B cell (primary cell): ENCODE data around the gene CLEC18B. TPM values are rescaled to one million over a fixed set of nuclear protein-coding genes. Genes with fewer than 3 reads are reported as not detected.
"Not testable (repeated sequence)": the region's sequence is repeated elsewhere in the genome, so short reads cannot be mapped to it uniquely, and the experiment has no call there.

Source experiments
- ATAC-seq: fragments of 200-7000 bp; cut with Tn5 transposase; one replicate; pipeline ENCODE4 v1.10.0; 2021; ENCODE audit warnings: low read depth, mild to moderate bottlenecking, moderate number of reproducible peaks, moderate library complexity
- CTCF ChIA-PET: fragments of 350-600 bp; sonication (Branson Sonifier 250); formaldehyde crosslinking; loops from one replicate; lab custom pipeline; 2021; ENCODE audit warnings: antibody characterized with exemption, inconsistent platforms; lab: Charles Lee
- POLR2A ChIA-PET: fragments of 350-600 bp; sonication (Branson Sonifier 250); formaldehyde crosslinking; loops from one replicate; lab custom pipeline; 2021; ENCODE audit warnings: antibody characterized with exemption; lab: Charles Lee
- DNase-seq: peaks from one replicate; pipeline ENCODE4 v3.0.0; 2013
- H2AFZ ChIP-seq: 2 replicates; pipeline ENCODE4 v1.6.1; 2012; ENCODE audit warnings: mild to moderate bottlenecking, low read depth, low read length; ENCODE audit not compliant: insufficient read depth, poor library complexity, severe bottlenecking
- H3K27ac ChIP-seq, 2 donors: 1 replicate in 1 of 2; 2 replicates in 1 of 2; pipeline ENCODE4 v1.5.1; 2012 to 2013; ENCODE audit warnings: low read length in 2 of 2, mild to moderate bottlenecking in 2 of 2, moderate library complexity in 1 of 2
- H3K27me3 ChIP-seq, 4 experiments: fragments of 200-600 bp in 1 of 4; sonication (generic) in 1 of 4; replicated peaks in 1 of 4; 1 replicate in 2 of 4; 2 replicates in 2 of 4; pipeline versions ENCODE4 v1.6.1 to v1.7.0; 2013 to 2016; ENCODE audit warnings: low read length in 3 of 4, mild to moderate bottlenecking in 2 of 4, mixed read lengths in 1 of 4, moderate library complexity in 1 of 4; ENCODE audit not compliant: insufficient read depth in 4 of 4, control insufficient read depth in 3 of 4; ENCODE audit errors: control extremely low read depth in 1 of 4
- H3K36me3 ChIP-seq, 2 experiments: replicated peaks in 1 of 2; 1 replicate in 1 of 2; 2 replicates in 1 of 2; pipeline versions ENCODE4 v1.6.1 to v1.7.1; 2013; ENCODE audit warnings: low read length in 1 of 2; ENCODE audit not compliant: insufficient read depth in 2 of 2, control insufficient read depth in 1 of 2; ENCODE audit errors: control extremely low read depth in 1 of 2, extremely low read depth in 1 of 2
- H3K4me1 ChIP-seq, 2 donors: fragments of 200-600 bp in 1 of 2; sonication (generic) in 1 of 2; 1 replicate in 1 of 2; 2 replicates in 1 of 2; pipeline versions ENCODE4 v1.5.1 to v1.6.1; 2013 to 2017; ENCODE audit warnings: low read length in 2 of 2; ENCODE audit not compliant: control insufficient read depth in 2 of 2, insufficient read depth in 2 of 2
- H3K4me2 ChIP-seq: replicated peaks from 2 replicates; pipeline ENCODE3; 2012; ENCODE audit warnings: mild to moderate bottlenecking, low read depth, low read length; ENCODE audit not compliant: poor library complexity, severe bottlenecking
- H3K4me3 ChIP-seq, 5 experiments: fragments of 200-600 bp in 1 of 5; sonication (generic) in 1 of 5; 1 replicate in 3 of 5; 2 replicates in 2 of 5; pipeline versions ENCODE4 v1.5.1 to v1.7.0; 2011 to 2016; ENCODE audit warnings: low read length in 4 of 5, mild to moderate bottlenecking in 4 of 5, low read depth in 2 of 5, control low read depth in 1 of 5, moderate library complexity in 1 of 5; ENCODE audit not compliant: insufficient read depth in 1 of 5; ENCODE audit errors: control extremely low read depth in 1 of 5, extremely low read depth in 1 of 5
- H3K79me2 ChIP-seq: fragments of 200-600 bp; sonication (generic); one replicate; pipeline ENCODE4 v1.6.0; 2016; ENCODE audit warnings: low read length; ENCODE audit not compliant: control insufficient read depth, insufficient read depth
- H3K9ac ChIP-seq: fragments of 200-600 bp; sonication (generic); 2 replicates; pipeline ENCODE4 v1.6.1; 2017; ENCODE audit warnings: mild to moderate bottlenecking, low read length, moderate library complexity
- H3K9me3 ChIP-seq, 3 donors: one replicate each; pipeline versions ENCODE4 v1.6.1 to v1.7.1; 2013; ENCODE audit warnings: low read length in 2 of 3; ENCODE audit not compliant: control insufficient read depth in 2 of 3, insufficient read depth in 1 of 3; ENCODE audit errors: control extremely low read depth in 1 of 3
- H4K20me1 ChIP-seq: 2 replicates; pipeline ENCODE4 v1.6.0; 2012; ENCODE audit warnings: mild to moderate bottlenecking, low read length; ENCODE audit not compliant: insufficient read depth, control insufficient read depth, poor library complexity, severe bottlenecking
- H3K27ac Mint-ChIP-seq: one replicate; pipeline ENCODE4 v1.8.0; 2021; ENCODE audit warnings: mixed read lengths
- H3K27me3 Mint-ChIP-seq: one replicate; pipeline ENCODE4 v1.8.0; 2021; ENCODE audit warnings: mixed read lengths
- H3K4me1 Mint-ChIP-seq: one replicate; pipeline ENCODE4 v1.8.0; 2021; ENCODE audit warnings: mixed read lengths
- H3K4me3 Mint-ChIP-seq: one replicate; pipeline ENCODE4 v1.8.0; 2021; ENCODE audit warnings: mixed read lengths
- H3K9me3 Mint-ChIP-seq: one replicate; pipeline ENCODE4 v1.8.0; 2022; ENCODE audit warnings: mixed read lengths; ENCODE audit not compliant: insufficient read depth
- WGBS: methylation state at CpG from one replicate; pipeline ENCODE4 v1.1.5; 2013; ENCODE audit warnings: missing lambda C conversion rate; ENCODE audit not compliant: insufficient coverage; 5-methylcytosine and 5-hydroxymethylcytosine counted together
- intact Hi-C: fragments of 100-400 bp; cut with micrococcal nuclease; formaldehyde crosslinking; loops from one replicate; pipeline ENCODE4 v1.10.0; 2022
- polyA plus RNA-seq: library from polyadenylated mRNA; depleted of rRNA; stranded (reverse); fragments of >200 nt; gene quantifications from 2 replicates; pipeline ENCODE4 v1.2.3, GENCODE V29; 2012
- total RNA-seq, 2 donors: library from RNA; stranded (reverse); fragments of 120-200 nt in 1 of 2; gene quantifications; 1 replicate in 1 of 2; 2 replicates in 1 of 2; pipeline versions ENCODE4 v1.2.3 to v1.2.4, GENCODE V29; 2013 to 2022

The CLEC18B gene
- total and polyA plus RNA-seq, 2 donors (not counting 1 experiment from before 2014, with no cell fraction given): 1.0 to 1.6 TPM

DNA sequence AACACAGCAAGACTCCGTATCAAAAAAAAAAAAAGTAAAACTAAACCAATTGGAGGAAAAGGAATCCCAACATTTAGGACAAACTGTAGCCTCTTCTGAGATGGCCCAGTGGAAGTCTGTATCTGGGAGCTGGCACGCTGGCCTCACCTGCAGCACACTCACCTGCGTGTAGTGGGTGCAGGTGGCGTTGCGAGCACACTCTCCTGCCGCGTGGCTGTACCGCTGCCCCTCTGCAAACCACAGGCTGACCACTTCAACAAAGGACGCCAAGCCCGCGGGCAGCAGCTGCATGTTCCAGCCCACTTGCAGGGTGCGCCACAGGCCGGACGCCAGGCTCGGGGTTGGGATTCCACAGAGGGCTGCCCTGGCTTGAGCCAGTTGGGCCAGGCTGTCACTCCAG, 3.4 kb downstream of the CLEC18B start:
- H3K4me1 ChIP-seq, H3K27me3 ChIP-seq, H3K79me2 ChIP-seq, CTCF ChIA-PET, intact Hi-C loops, H3K27ac ChIP-seq, H3K4me3 ChIP-seq, H3K9me3 ChIP-seq, ATAC-seq, H3K27ac Mint-ChIP-seq, H3K4me1 Mint-ChIP-seq, POLR2A ChIA-PET, H3K9me3 Mint-ChIP-seq, H2AFZ ChIP-seq, DNase-seq, H3K36me3 ChIP-seq, H3K27me3 Mint-ChIP-seq, H3K4me2 ChIP-seq, H4K20me1 ChIP-seq, H3K9ac ChIP-seq, H3K4me3 Mint-ChIP-seq: not testable (repeated sequence)
- WGBS: no CpG with 5 or more reads among the region's 15 CpGs

DNA sequence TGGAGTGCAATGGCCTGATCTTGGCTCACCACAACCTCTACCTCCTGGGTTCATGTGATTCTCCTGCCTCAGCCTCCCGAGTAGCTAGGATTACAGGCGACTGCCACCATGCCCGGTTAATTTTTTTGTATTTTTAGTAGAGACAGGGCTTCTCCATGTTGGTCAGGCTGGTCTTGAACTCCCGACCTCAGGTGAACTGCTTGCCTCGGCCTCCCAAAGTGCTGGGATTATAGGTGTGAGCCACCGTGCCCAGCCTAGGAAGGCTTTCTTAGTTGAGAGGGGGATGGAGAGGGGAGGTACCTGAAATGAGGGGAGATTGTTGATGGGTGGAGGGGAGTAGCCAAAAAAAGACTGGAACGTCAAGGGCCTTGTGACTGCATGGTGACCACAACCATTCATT, 7.4 kb downstream of the CLEC18B start:
- H3K27ac Mint-ChIP-seq, H3K4me2 ChIP-seq, H3K4me3 ChIP-seq, ATAC-seq, H3K4me3 Mint-ChIP-seq, DNase-seq, intact Hi-C loops, CTCF ChIA-PET, H3K9me3 ChIP-seq, H3K79me2 ChIP-seq, H3K36me3 ChIP-seq, H2AFZ ChIP-seq, H3K9ac ChIP-seq, H3K9me3 Mint-ChIP-seq, H3K4me1 ChIP-seq, H3K27me3 ChIP-seq, H3K27me3 Mint-ChIP-seq, H3K27ac ChIP-seq, POLR2A ChIA-PET, H3K4me1 Mint-ChIP-seq, H4K20me1 ChIP-seq: not testable (repeated sequence)
- 94% methylated on average over 6 of the region's 7 CpGs for WGBS

DNA sequence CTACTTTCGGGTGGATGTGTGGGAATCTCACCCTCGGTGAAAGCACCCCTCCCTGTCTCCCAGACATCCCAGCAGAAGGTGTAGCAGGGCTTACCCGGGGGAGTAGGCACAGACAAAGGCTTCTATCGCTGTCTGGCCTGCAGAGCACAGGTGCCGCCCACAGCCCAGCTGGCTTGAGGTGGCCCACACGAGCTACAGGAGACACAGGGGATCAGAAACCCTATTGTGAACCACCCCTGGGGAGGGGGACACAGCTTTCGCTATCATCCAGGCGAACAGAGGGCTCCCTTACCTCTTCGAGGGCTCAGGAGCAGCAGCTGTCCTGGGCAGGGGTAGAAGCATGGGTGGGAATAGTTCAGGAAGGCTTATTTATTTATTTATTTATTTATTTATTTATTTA, 7.8 kb downstream of the CLEC18B start:
- H3K4me2 ChIP-seq, H3K27me3 ChIP-seq, H2AFZ ChIP-seq, H3K4me3 ChIP-seq, POLR2A ChIA-PET, H3K79me2 ChIP-seq, H3K27ac Mint-ChIP-seq, CTCF ChIA-PET, H3K4me3 Mint-ChIP-seq, H3K4me1 ChIP-seq, H3K9ac ChIP-seq, H3K9me3 ChIP-seq, H3K36me3 ChIP-seq, DNase-seq, H3K27me3 Mint-ChIP-seq, H3K9me3 Mint-ChIP-seq, H3K4me1 Mint-ChIP-seq, H3K27ac ChIP-seq, ATAC-seq, intact Hi-C loops, H4K20me1 ChIP-seq: not testable (repeated sequence)
- no CpG with 5 or more reads among the region's 9 CpGs for WGBS

DNA sequence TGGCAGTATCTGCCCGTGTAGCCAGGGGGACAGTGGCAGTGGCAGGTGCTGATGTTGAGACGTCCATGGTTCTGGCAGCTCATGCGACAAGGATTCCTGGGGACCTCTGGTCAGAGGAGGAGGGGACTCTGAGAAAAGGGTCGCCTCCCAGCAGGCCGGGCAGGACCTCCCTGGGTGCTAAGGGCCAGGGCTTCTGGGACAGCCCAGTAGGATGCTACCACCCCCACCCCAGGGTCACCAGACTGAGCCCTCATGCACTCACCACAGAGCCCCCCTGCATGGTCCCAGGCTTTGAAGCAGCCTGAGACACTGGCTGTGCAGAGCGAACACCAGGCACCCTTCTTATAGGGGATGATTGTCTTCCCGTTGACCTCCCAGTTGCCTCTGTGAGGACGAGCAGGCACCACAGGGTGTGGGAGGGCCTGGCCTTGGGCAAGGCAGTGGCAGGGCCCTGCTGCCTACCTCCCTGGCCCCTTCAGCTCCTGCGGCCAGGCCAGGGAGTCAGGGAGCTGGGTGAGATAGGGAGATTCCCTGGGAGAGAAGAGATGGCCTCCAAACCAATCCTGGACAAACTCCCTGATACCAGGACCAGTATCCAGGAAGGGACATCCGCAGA, 8.4 kb downstream of the CLEC18B start:
- intact Hi-C loops, ATAC-seq, H3K27ac Mint-ChIP-seq, H3K9ac ChIP-seq, CTCF ChIA-PET, H3K9me3 ChIP-seq, H3K4me3 Mint-ChIP-seq, H3K27me3 Mint-ChIP-seq, H3K4me1 ChIP-seq, DNase-seq, H3K4me3 ChIP-seq, H3K79me2 ChIP-seq, H3K36me3 ChIP-seq, POLR2A ChIA-PET, H3K9me3 Mint-ChIP-seq, H3K4me2 ChIP-seq, H3K27me3 ChIP-seq, H4K20me1 ChIP-seq, H3K27ac ChIP-seq, H2AFZ ChIP-seq, H3K4me1 Mint-ChIP-seq: not testable (repeated sequence)
- WGBS: 100% methylated on average over 1 of the region's 10 CpGs
